Hematopoietic multipotent progenitor cell treated with erythropoietin and hydrocortisone succinate and interleukin-3 and kit ligand, for 15 days (in vitro differentiated cells): Measurements from ENCODE around the gene PRKCSH.
A peak's percentile ranks its signal among the peaks of the same experiment; 100 is the strongest.
"Not testable (repeated sequence)": the region's sequence is repeated elsewhere in the genome, so short reads cannot be mapped to it uniquely, and the experiment has no call there.

Source experiments
- DNase-seq: peaks from one replicate; pipeline ENCODE4 v3.0.0-alpha.2; 2015; ENCODE audit warnings: low spot score

The PRKCSH gene

GRCh38 chr19:11420429-11421370 is 14.7 kb upstream of the PRKCSH start:
- DNase-seq = no peak

GRCh38 chr19:11421371-11422098 is 13.9 kb upstream of the PRKCSH start:
- DNase-seq = peak; percentile 24

- peak; percentile 32 for DNase-seq
These were observed 13.0 kb upstream of the PRKCSH start for GRCh38 chr19:11422163-11423065.

DNA sequence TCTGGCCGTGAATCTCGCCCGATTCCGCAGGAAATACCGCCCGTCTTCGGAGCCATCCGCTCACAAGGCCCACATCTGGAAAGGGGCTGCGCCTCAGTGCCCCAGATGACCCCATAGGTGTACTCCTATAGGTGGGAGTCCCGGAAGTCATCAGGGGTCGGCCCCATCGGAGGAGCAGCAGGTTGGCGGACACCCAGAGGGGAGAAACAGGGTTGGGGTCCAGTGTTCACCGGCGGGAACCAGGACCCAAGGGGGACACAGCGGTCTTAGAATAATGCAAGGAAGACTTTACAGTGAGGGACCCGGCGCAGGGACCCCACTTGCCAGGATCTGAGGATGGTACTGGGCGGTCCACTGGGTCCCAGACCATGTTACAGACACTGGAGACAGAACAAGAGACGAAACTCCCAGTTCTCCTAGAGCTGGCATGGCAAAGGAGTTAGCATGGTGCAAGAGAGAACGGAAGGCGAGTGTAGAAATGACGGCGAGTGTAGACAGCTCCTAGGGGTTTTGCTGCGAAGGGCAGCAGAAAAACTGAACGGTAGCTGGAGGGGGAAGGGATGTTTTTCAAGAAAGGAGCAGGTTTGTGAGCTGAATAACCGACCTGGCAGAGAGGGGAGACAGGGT is 12.2 kb upstream of the PRKCSH start:
- DNase-seq = no peak

DNA sequence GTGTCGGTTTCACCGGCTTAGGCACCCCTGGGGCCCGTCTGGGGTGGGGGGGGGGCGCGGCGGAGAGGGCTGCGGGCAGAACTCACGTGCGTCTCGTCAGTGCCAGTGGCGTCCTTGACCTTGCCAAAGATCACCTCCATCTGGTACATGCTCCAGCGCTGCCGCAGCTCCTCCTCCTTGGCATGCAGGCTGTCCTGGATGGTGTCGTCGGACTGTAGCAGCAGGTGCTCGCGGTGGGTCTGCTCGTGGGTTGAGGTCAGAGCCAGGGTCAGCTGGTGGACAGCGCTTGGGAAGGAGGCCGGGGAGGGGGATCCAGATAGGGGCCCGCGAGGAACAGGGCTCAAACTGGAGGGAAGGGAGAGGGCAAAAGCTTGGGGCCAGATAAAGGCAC is 11.6 kb upstream of the PRKCSH start:
- no peak for DNase-seq

GRCh38 chr19:11425719-11426457 is 9.5 kb upstream of the PRKCSH start:
- DNase-seq = no peak

- DNase-seq = no peak
These were observed 8.8 kb upstream of the PRKCSH start for GRCh38 chr19:11426656-11427055.

DNA sequence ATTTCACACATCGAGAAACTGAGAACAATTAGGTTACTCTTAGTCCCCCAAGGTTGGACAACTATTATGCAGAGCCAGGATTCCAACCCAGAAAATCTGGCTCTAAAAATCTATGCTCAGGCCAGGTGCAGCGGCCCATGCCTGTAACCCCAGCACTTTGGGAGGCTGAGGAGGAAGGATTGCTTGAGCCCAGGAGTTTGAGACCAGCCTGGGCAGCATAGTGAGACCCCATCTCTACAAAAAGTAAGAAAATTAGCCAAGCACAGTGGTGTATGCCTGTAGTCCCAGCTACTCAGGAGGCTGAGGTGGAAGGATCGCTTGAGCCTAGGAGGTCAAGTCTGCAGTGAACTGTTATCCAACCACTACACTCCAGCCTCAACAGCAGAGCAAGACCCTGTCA is 1.9 kb upstream of the PRKCSH start:
- DNase-seq = not testable (repeated sequence)

- no peak for DNase-seq
These were observed 755 bp upstream of the PRKCSH start for GRCh38 chr19:11434703-11435056.

DNA sequence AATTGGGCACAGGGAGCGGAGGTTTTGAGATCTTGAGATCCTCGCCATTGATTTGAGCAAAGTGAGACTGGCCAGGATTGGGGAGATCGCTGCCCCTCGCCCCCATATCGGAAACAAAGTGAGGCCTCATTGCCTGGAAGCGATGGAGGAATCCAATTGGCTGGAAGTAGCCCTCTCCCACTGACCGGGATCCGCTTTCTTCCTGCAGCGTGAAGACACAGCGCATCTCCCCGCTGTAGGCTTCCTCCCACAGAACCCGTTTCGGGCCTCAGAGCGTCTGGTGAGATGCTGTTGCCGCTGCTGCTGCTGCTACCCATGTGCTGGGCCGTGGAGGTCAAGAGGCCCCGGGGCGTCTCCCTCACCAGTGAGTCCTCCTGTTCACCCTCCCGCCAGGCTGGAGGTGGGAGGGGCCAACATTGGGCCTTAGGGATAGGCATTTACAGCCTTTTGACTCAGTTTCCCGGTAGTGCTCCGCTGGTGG is 438 bp downstream of the PRKCSH start:
- peak; percentile 16 for DNase-seq

- no peak for DNase-seq
These were observed 2.5 kb downstream of the PRKCSH start for GRCh38 chr19:11437955-11438354.

DNA sequence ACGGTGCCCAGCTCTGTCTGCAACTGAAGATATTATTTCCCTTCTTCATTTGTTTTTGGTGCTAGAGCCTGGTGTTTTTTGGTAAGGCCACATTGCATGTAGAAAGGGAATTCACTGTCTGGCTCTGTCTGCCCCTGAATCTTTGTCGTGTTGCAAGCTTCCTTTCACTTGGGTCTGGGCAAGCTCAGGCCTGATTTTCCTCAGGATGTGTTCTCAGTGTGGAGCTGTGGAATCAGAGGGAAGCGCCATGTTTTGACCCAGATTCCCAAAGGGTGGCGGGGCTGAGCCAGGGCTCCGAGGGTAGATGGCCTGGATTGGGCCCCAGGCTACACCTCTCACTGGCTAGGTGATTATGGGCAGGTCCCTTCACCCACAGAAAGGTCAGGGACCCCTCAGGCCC is 8.6 kb downstream of the PRKCSH start:
- no peak for DNase-seq

GRCh38 chr19:11445141-11445540 is 9.7 kb downstream of the PRKCSH start:
- no peak for DNase-seq

GRCh38 chr19:11446271-11446651 is 10.8 kb downstream of the PRKCSH start:
- no peak for DNase-seq

- peak; percentile 68 for DNase-seq
These were observed 11.3 kb downstream of the PRKCSH start for GRCh38 chr19:11446652-11447301.

DNA sequence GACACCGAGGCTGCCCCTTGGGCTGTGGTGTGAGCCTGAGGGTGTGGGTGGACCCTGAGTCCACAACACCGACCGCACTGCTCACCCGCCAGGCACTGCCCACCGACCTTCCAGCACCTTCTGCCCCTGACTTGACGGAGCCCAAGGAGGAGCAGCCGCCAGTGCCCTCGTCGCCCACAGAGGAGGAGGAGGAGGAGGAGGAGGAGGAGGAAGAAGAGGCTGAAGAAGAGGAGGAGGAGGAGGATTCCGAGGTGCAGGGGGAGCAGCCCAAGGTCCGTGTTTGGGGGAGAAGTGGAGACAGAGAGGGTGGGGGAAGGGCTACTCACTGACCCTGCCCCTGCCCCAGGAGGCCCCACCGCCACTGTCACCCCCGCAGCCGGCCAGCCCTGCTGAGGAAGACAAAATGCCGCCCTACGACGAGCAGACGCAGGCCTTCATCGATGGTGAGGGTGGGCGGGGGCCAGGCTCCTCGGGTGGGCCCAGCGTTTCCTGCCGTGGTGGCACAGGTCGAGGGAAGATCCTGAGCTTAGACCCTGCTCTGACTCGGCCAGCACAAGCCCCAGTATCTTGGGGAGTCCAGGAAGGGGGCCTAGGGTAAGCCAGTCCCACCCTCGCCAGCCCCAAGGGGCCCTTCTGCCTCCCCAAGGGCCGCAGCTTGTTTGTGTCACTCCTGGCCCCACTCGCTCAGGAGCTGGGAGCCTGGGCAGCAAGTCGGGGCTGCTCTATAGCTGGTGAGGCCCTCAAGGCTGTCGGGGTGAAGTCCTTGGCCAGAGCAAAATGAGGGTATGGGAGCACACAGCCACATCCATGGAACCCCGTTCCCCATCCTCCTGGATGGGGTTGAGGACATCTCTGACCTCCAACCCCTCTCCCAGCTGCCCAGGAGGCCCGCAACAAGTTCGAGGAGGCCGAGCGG is 12.2 kb downstream of the PRKCSH start:
- DNase-seq = no peak

- no peak for DNase-seq
These were observed 13.0 kb downstream of the PRKCSH start for GRCh38 chr19:11448410-11448809.

- no peak for DNase-seq
These were observed 13.6 kb downstream of the PRKCSH start for GRCh38 chr19:11448923-11449554.
